ENCODE results near the gene RXRG.

- TF ChIP-seq, protein P1, sequence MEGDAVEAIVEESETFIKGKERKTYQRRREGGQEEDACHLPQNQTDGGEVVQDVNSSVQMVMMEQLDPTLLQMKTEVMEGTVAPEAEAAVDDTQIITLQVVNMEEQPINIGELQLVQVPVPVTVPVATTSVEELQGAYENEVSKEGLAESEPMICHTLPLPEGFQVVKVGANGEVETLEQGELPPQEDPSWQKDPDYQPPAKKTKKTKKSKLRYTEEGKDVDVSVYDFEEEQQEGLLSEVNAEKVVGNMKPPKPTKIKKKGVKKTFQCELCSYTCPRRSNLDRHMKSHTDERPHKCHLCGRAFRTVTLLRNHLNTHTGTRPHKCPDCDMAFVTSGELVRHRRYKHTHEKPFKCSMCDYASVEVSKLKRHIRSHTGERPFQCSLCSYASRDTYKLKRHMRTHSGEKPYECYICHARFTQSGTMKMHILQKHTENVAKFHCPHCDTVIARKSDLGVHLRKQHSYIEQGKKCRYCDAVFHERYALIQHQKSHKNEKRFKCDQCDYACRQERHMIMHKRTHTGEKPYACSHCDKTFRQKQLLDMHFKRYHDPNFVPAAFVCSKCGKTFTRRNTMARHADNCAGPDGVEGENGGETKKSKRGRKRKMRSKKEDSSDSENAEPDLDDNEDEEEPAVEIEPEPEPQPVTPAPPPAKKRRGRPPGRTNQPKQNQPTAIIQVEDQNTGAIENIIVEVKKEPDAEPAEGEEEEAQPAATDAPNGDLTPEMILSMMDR (conservative IDR thresholded peaks at IDR 0.05; ENCODE audit: low read depth, low read length) = no peak
- TF ChIP-seq EZH2 (IDR thresholded peaks at IDR 0.05; ENCODE audit: borderline replicate concordance, low read depth, low read length, poor library complexity, severe bottlenecking) = no peak
These were observed 23.9 kb upstream of the RXRG start for GRCh38 chr1:165468726-165469249.

All from A673 (cell line).